ENCODE results near the gene CDYL. TPM values are rescaled to one million over a fixed set of nuclear protein-coding genes. Genes with fewer than 3 reads are reported as not detected.
A peak's percentile ranks its signal among the peaks of the same experiment; 100 is the strongest.

CDYL gene
- total and polyA plus RNA-seq, 7 donors, result 10.0 to 30.0 (median 19.9) TPM

- ATAC-seq (peak in 1 of 4 donors; percentile 74), DNase-seq (no peak)
- Histone ChIP-seq H3K4me3 (no peak overlapping the region), H3K4me1 (peaks cover 18% of the 10 kb centered on the region), H3K27ac (no peak overlapping the region), H3K36me3 (ENCODE audit: insufficient read depth in 1 of 2, low read depth in 1 of 2) (no peaks in the 10 kb centered on the region), H3K27me3 (ENCODE audit: insufficient read depth in 3 of 3, low read length in 2 of 3) (no peaks in the 10 kb centered on the region), H3K9me3 (no peaks in the 10 kb centered on the region)
- intact Hi-C loops (cut with DNase I), result loop anchor here (10.0 kb wide), 3 partner anchors 132 to 622 kb away; partner anchors contain the start of gene CDYL (in 1 of the 2)
- 21 to 36% (median 27%) methylated on average over 4 of the region's 4 CpGs for WGBS, 3 donors
- TF ChIP-seq CTCF (IDR thresholded peaks at IDR 0.05), result peak; percentile 62
These were observed 160.5 kb downstream of the CDYL start for GRCh38 chr6:4936681-4937041.

- no peak for TF ChIP-seq CTCF (IDR thresholded peaks at IDR 0.05)
- intact Hi-C loops (cut with DNase I), result loop anchor here (10.0 kb wide), 3 partner anchors 133 to 623 kb away; partner anchors contain the start of gene CDYL (in 1 of the 2)
- Histone ChIP-seq H3K27ac (no peak overlapping the region), H3K4me3 (no peak overlapping the region), H3K27me3 (ENCODE audit: insufficient read depth in 3 of 3, low read length in 2 of 3) (no peaks in the 10 kb centered on the region), H3K4me1 (peaks cover 18% of the 10 kb centered on the region), H3K9me3 (no peaks in the 10 kb centered on the region), H3K36me3 (ENCODE audit: insufficient read depth in 1 of 2, low read depth in 1 of 2) (no peaks in the 10 kb centered on the region)
- WGBS, 3 donors, result 94 to 96% (median 95%) methylated on average over 9 of the region's 9 CpGs
- ATAC-seq, result no peak
- DNase-seq, result no peak
These were observed 161.2 kb downstream of the CDYL start for GRCh38 chr6:4937414-4937813.

- Histone ChIP-seq H3K4me3 (no peak overlapping the region), H3K27me3 (ENCODE audit: insufficient read depth in 3 of 3, low read length in 2 of 3) (no peaks in the 10 kb centered on the region), H3K4me1 (peaks cover 26% of the 10 kb centered on the region), H3K36me3 (ENCODE audit: insufficient read depth in 1 of 2, low read depth in 1 of 2) (no peaks in the 10 kb centered on the region), H3K9me3 (no peaks in the 10 kb centered on the region), H3K27ac (no peak overlapping the region)
- DNase-seq (no peak), ATAC-seq (no peak)
- WGBS, 3 donors, result 92 to 97% (median 92%) methylated on average over 1 of the region's 1 CpG
- no peak for TF ChIP-seq CTCF (IDR thresholded peaks at IDR 0.05)
- intact Hi-C loops (cut with DNase I), result loop anchor here (10.0 kb wide), 3 partner anchors 134 to 624 kb away; partner anchors contain the start of gene CDYL (in 1 of the 2)
These were observed 163.0 kb downstream of the CDYL start for GRCh38 chr6:4939241-4939640.

GRCh38 chr6:4940416-4940815, 164.2 kb downstream of the CDYL start:
- intact Hi-C loops (cut with DNase I), result no loop called here
- H3K27ac ChIP-seq, result no peak overlapping the region
- ATAC-seq, result no peak
- peaks cover 26% of the 10 kb centered on the region for H3K4me1 ChIP-seq
- no peak for TF ChIP-seq CTCF (IDR thresholded peaks at IDR 0.05)
- WGBS, 3 donors, result 73 to 87% (median 74%) methylated on average over 5 of the region's 5 CpGs
- no peak for DNase-seq
- no peaks in the 10 kb centered on the region for H3K9me3 ChIP-seq
- no peaks in the 10 kb centered on the region for H3K27me3 ChIP-seq (ENCODE audit: insufficient read depth in 3 of 3, low read length in 2 of 3)
- H3K36me3 ChIP-seq (ENCODE audit: insufficient read depth in 1 of 2, low read depth in 1 of 2), result peaks cover 0 to 8% of the 10 kb centered on the region in 2 donors
- no peak overlapping the region for H3K4me3 ChIP-seq
